Measurements from ENCODE around the gene ZBTB20.

DNA sequence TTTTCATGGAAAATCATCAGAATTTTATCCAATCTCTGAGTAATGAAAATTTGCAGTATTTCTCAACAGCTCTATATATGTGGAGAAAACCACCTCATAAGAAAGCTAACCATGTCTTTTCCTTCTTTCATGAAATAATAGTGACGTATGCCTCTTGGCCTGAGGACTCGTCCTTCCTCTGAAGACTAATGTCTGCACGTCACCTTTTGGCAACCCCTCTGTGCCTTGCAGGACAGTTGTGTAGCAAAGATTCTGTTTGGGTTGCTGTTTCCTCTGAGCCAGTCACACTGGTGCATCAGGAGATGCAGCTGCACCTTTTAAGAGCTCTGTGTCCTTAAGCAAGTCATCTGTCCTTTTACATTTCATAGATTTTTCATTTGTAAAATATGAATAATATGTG, 684.3 kb downstream of the ZBTB20 start:
- no peak for TF ChIP-seq EP300 (IDR thresholded peaks at IDR 0.05)
- TF ChIP-seq POLR2A (IDR thresholded peaks at IDR 0.05), result no peak
- TF ChIP-seq, protein P1, sequence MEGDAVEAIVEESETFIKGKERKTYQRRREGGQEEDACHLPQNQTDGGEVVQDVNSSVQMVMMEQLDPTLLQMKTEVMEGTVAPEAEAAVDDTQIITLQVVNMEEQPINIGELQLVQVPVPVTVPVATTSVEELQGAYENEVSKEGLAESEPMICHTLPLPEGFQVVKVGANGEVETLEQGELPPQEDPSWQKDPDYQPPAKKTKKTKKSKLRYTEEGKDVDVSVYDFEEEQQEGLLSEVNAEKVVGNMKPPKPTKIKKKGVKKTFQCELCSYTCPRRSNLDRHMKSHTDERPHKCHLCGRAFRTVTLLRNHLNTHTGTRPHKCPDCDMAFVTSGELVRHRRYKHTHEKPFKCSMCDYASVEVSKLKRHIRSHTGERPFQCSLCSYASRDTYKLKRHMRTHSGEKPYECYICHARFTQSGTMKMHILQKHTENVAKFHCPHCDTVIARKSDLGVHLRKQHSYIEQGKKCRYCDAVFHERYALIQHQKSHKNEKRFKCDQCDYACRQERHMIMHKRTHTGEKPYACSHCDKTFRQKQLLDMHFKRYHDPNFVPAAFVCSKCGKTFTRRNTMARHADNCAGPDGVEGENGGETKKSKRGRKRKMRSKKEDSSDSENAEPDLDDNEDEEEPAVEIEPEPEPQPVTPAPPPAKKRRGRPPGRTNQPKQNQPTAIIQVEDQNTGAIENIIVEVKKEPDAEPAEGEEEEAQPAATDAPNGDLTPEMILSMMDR (IDR thresholded peaks at IDR 0.05), result no peak

Measured in stomach (tissue), 4 donors.